BJ (cell line): ENCODE results near the gene ROPN1B. TPM values are rescaled to one million over a fixed set of nuclear protein-coding genes. Genes with fewer than 3 reads are reported as not detected.

Source experiments
- CTCF ChIA-PET: fragments of 350-600 bp; formaldehyde crosslinking; extraction: SDS; loops from one replicate; lab custom pipeline; 2021; ENCODE audit warnings: antibody characterized with exemption, inconsistent platforms; lab: Yijun Ruan, JAX
- POLR2A ChIA-PET: fragments of 300-600 bp; sonication (Branson Sonifier 250); formaldehyde crosslinking; extraction: SDS; loops from one replicate; lab custom pipeline; 2021; ENCODE audit warnings: antibody characterized with exemption; lab: Charles Lee
- DNase-seq: peaks from one replicate; pipeline ENCODE4 v3.0.0-alpha.2; 2011; ENCODE audit warnings: low read depth
- H3K27me3 ChIP-seq: 2 replicates; pipeline ENCODE4 v1.6.0; 2011; ENCODE audit warnings: low read length; ENCODE audit not compliant: control insufficient read depth, insufficient read depth
- H3K36me3 ChIP-seq: 2 replicates; pipeline ENCODE4 v1.5.1; 2011; ENCODE audit warnings: low read length; ENCODE audit not compliant: control insufficient read depth, insufficient read depth
- H3K4me3 ChIP-seq: 2 replicates; pipeline ENCODE4 v1.5.1; 2011; ENCODE audit warnings: low read depth, mild to moderate bottlenecking, control low read depth, low read length
- polyA plus RNA-seq: library from polyadenylated mRNA; depleted of rRNA; stranded (reverse); fragments of >200 nt; gene quantifications from 2 replicates; pipeline ENCODE4 v1.2.3, GENCODE V29; 2011; rRNA removed
- small RNA-seq: library from RNA; depleted of rRNA; stranded (forward); fragments of <200 nt; gene quantifications from one replicate; pipeline ENCODE3, GENCODE V24; 2012; ENCODE audit warnings: low replicate concordance, low read depth; ENCODE audit not compliant: insufficient read length
- TF ChIP-seq, protein P1 (sequence below): IDR thresholded peaks from 2 replicates; pipeline ENCODE4 v1.5.1; 2011; ENCODE audit warnings: low read depth, mild to moderate bottlenecking, control low read depth, inconsistent platforms, low read length, moderate library complexity; ENCODE audit not compliant: insufficient read depth

The ROPN1B gene
- polyA plus RNA-seq, 1 experiment: not detected

DNA sequence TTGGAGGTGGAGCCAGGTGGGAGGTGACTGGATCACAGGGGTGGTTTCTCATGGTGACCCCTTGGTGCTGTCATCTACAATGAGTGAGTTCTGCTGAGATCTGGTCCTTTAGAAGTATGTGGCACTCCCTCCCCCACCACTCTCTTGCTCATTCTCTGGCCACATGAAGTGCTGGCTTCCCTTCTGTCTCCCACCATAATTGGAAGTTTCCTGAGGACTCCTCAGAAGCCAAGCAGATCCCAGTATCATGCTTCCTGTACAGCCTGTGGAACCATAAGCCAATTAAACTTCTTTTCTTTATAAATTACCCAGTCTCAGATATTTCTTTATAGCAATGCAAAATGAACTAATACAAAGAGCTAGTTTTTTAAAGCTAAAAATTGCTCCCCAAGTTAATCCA, 60.3 kb downstream of the ROPN1B start:
- no peaks in the 10 kb centered on the region; the same call in none of the 2 replicates for H3K36me3 ChIP-seq
- no peak overlapping the region for H3K4me3 ChIP-seq
- TF ChIP-seq, protein P1, sequence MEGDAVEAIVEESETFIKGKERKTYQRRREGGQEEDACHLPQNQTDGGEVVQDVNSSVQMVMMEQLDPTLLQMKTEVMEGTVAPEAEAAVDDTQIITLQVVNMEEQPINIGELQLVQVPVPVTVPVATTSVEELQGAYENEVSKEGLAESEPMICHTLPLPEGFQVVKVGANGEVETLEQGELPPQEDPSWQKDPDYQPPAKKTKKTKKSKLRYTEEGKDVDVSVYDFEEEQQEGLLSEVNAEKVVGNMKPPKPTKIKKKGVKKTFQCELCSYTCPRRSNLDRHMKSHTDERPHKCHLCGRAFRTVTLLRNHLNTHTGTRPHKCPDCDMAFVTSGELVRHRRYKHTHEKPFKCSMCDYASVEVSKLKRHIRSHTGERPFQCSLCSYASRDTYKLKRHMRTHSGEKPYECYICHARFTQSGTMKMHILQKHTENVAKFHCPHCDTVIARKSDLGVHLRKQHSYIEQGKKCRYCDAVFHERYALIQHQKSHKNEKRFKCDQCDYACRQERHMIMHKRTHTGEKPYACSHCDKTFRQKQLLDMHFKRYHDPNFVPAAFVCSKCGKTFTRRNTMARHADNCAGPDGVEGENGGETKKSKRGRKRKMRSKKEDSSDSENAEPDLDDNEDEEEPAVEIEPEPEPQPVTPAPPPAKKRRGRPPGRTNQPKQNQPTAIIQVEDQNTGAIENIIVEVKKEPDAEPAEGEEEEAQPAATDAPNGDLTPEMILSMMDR: no peak
- POLR2A ChIA-PET: no interaction called here
- DNase-seq: no peak
- CTCF ChIA-PET: no interaction called here
- no peaks in the 10 kb centered on the region for H3K27me3 ChIP-seq

DNA sequence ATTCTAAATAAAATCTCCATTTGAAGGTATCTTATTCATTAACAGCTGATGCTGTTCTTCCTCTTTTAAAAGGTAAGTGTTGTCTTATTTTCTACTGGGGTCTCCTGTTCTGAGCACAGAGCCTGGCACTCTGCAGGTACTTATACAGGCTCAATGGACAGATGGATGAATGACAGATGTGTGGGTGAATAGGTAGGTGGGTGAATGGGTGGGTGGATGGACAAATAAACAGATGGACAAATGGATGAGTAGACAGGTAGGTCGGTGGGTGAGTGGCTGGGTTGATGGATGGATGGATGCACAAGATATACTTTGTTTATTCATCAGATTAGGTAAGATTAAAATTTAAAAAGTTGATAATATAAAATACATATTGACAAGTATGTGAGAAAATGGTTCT, 61.5 kb downstream of the ROPN1B start:
- Histone ChIP-seq H3K36me3 (no peaks in the 10 kb centered on the region; the same call in none of the 2 replicates), H3K27me3 (no peaks in the 10 kb centered on the region), H3K4me3 (no peak overlapping the region)
- TF ChIP-seq, protein P1: no peak
- ChIA-PET POLR2A (no interaction called here), CTCF (no interaction called here)
- no peak for DNase-seq

DNA sequence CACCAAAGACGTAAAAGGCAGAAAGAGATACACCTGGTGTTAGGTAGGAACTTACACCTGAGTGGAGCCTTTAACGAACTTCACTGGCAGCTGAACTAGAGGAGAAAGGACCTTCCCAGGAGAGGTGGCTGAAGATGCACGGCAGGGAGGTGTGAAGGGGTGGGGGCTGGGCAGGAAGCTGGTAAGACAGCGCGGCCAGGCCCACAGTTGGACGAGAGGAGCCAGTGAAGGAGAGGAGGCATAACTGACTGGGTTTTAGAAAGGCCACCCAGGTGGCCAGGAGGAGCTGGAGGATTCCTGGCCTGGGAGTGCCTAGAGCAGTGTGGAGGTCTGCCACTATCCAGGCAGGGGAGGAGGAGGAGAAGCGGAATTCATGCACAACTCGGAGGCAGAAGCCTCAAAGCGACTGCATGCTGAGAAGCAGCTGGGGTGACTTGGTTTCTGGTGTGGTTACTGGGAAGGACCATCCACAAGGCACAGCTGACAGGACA, 63.0 kb downstream of the ROPN1B start:
- Histone ChIP-seq H3K4me3 (no peak overlapping the region), H3K36me3 (no peaks in the 10 kb centered on the region; the same call in 1 of the 2 replicates), H3K27me3 (no peaks in the 10 kb centered on the region)
- no peak for DNase-seq
- TF ChIP-seq, protein P1: no peak
- ChIA-PET POLR2A (no interaction called here), CTCF (no interaction called here)

Small RNA genes within 50 kb of the gene (small RNA-seq; reads per million reads assigned to genes)
- not detected for gene AC092903.1

Other genes starting within 250 kb of the ROPN1B start
- gene SLC41A3, start 114.9 kb downstream of the ROPN1B start, polyA plus RNA-seq: 46.5 and 70.8 TPM in 2 replicates
- 0.16 and 0.37 TPM in 2 replicates for gene ALDH1L1, start 211.4 kb downstream of the ROPN1B start, polyA plus RNA-seq